DMS153 (cell line): ENCODE data around the gene SLC9A2.
A peak's percentile ranks its signal among the peaks of the same experiment; 100 is the strongest.

ENCODE experiments used
- DNase-seq: peaks from one replicate; lab custom pipeline; 2025; lab: John Stamatoyannopoulos, UW

The SLC9A2 gene

DNA sequence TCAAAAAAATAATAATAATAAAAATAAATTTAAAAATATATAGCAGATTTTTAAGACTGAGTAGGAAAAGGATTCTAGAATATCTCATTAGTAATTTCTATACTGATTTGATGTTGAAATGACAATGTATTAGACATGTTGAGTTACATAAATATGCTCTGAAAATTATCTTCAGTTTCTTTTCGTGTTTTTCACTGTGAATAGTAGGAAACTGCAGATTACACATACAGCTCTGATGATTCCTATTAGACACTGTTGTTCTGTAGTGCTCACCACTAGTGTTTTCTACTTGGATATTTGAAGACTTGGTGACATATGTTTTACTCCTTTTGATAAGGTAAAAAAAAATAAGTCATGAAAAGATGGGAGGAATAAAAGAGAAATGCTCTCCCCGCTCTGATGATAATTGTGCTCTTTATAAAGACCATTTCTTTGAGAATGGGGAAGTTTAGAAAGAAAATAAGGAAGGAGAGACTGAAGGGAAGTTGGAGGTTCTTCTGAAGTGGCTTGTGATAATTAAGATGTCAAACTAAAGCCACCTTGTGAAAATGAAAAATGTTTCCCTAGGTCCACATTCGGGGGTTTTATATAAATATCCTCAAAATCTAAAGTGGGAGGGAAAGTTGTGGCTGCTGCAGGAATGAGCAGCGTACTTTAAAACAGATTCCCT is 52.9 kb downstream of the SLC9A2 start:
- DNase-seq, result no peak

DNA sequence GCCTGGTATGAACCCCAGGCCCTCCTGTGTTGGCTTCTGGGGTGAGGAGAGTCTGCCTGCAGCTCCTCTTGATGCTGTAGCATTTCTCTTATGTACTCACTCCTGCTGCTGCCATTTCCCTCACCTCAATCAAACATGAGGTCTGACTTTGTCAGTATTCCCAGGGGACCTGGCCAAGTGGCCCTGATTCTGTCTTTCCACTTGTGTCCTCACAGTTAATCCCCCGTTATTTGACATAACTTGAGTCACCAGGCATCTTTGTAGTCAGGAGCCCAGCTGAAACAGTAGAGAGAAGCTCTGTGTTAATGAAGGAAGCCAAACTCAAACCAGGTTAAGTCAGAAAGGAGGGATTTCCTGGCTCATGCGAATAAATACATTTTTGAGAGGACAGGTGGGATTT is 55.0 kb downstream of the SLC9A2 start:
- no peak for DNase-seq

DNA sequence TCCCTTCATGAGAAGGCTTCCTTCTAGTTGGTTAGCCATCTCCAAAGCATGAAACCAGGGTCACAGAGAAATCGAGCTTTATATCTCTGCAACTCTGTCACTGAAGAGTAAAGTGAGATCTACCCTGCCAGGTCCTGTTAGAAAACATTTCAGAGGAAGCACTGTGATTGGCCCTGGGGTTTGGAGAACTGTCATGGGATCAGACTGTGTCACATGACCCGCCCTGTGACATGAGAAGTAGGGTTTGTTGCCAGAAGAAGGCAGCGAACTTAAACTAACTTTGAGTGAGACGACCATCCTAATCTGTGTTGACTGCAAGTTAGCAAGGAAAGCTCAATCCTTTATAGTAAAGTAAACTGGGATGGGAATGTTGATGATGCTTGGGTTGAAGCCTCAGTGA is 55.5 kb downstream of the SLC9A2 start:
- no peak for DNase-seq

DNA sequence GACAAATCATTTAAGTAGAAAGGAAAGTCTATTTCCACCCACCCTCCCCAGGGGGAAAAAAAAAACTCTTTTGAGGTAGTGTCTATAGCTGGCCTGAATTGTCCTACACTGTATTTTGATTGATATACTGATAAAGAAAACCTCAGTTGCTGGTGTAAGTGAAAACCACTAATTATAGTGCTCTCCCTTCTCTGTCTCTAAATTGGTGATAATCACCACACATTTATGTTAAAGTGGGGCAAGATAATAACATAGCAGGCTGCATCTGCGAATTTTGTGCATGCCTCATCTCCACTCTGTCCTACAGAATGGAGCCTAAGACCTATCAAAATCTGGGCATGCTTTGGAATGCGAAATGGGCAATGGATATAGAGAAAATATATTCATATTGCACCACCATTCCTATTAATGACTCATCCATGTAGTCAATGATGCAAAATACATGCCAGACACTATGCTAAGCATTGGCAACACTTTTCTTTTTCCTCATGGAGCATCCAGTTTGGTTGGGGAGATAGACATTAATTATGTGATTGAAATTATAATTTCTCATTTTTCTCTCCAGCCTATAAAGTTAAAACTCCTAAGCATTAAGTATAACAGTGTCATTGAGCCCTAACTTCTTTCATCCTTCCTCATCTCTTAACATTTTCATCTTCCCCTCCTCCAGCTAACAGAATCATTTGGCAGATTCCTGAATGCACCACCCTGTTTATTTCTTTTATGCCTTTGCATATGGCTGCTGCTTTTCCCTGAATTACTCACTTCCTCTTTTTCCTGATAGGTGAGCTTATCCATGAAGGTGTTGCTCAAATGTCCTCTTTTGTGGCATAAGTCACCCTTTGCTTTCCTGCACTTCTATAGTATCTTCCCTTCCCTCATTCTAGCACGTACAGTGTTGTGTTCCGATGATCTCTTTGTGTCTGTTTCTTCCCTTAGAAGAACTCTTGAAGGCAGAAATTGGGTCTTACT is 58.2 kb downstream of the SLC9A2 start:
- no peak for DNase-seq

DNA sequence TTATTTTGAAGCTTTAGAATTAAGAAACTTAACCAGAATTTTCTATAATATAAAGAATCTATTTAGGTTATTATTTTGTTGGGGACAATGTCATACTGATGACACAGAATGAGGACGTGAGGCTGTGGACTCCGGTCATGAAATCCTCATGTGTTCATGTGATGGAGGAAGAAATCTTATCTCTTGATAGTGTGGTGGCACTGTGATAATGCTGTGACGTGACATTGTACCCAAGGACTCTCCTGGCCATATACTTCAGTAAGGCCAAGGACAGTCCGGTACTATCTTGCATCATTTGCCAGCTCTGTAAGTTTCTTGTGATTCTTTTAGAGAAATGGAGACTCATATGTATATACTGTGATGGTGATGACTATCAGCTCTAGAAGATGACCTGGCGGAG is 59.1 kb downstream of the SLC9A2 start:
- DNase-seq, result no peak

DNA sequence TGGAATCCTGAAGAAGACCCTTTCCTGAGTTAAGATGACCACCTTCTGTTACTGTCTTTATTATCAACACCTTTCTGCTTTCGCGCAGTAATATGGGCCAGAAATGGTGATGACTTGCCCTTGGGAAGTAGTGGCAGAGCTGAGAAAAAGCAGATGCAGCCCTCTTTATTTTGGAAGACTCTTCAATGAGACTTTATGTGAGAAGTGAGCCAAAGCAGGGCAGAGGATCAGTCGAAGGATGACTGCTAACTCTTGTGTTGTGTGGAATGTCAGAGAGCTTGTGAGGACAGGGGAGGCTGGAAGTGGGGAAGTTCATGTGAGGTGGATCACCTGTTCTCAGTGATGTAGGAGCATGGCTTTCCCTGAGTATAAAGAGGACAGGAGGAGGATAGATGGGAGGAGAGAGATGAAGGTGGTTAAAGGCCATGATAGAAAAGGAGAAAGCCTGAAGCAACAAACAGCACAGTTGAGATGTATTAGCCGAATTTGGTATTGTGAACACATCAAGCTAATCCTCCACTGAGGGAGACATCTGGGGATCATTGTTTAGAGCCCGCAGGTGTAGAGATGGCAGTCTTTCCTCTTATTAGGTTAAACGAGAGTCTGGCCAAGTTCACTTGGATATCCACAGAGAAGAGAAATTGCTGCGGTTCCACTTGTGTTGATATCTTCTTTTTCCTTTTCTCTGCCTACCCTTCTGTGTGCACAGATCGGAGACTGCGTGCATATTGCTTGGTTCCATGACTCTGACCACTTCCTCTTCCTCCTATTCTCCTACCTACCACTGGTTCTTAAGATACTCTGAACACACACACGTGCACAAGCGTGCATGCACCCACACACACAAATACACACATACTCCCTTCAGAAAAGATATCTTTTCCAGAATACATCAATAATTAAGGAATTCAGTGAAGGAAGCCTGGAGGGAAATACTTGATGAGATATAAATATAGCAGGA is 67.4 kb downstream of the SLC9A2 start:
- no peak for DNase-seq

DNA sequence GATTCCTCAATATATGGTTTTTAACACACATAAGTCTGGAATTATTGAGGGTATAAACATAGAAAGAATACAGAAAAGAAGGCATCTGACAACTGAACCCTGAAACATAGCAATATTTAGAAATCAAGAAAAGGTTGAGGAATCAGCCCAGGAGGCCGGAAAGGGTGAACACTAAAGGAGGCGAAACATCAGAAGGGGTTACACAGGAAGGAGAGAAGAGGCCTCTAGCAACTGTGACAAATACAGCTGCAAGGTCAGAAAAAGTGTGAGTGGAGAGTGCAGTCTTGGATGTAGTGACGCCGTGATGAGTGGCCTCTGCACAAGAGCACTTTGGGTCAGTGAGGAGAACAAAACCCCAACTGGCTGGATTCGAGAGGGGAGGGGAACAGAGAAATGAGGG is 70.7 kb downstream of the SLC9A2 start:
- no peak for DNase-seq

DNA sequence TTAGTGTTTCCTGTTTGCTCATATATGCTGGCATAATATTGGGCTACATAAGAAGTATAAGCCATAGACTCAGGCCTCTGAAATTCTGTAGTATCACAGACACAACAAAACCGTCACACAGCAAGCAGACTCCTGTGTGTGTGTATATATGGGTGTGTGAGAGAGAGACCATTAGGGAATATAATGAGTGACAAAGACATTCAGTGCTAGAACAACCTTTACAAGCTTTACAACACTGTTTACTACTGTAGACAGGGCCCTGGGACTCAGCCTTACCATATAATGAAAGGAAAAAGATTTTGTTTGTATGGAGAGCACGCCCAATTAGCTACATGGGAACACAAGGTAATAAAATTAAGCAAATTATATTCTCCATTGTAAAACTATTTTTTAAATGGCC is 77.1 kb downstream of the SLC9A2 start:
- DNase-seq, result no peak

DNA sequence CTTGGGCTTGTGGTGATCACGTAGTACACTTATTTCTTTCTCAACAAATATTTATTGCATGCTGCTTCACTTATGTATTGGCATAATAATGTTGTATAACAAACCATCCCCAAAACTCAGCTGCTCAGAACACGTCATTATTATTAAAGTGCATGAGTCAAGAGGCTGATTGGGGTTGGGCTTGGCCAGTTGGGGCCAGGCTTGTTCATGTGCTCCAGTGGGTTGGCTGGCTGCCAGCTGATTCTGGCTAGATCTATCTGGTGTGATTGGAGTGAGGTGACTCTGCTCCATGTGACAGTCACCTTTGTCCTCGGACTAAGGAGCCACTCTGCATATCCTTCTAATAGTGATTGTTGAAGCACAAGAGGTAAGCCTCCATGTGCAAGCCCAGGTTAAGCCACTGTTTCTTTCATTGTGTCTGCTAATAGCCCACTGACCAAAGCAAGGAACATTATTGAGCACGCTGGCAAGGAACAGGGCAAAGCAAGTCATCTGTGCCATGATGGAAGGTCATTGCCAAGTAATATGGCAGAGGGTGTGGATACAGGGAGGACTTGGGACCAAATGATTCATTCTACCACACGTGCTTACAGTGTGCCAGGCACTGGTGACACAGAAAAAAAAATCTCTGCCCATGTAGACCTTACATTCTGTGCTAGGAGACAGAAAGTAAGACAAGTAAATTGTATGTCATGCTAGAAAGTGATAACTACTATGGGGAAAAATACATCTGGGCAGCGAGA is 79.2 kb downstream of the SLC9A2 start:
- peak; percentile 65 for DNase-seq

DNA sequence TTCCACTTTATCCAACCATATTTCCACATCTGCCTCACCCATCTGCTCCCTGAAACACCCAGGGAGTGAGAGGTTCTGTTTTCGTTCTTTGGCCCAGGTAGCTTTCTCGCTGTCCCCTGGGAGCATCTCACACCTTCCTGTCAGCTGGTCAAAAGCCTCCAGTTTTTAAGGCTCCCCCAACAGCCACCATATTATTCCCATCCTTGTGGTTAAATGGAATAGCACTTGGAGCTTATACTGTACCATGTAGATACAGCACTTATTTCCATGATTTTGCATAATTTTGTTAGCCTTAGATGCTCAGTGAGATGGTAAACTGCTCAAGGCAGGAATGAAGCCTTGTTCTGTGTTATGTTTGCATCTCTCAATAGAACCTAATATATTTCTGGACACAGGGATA is 84.0 kb downstream of the SLC9A2 start:
- no peak for DNase-seq

DNA sequence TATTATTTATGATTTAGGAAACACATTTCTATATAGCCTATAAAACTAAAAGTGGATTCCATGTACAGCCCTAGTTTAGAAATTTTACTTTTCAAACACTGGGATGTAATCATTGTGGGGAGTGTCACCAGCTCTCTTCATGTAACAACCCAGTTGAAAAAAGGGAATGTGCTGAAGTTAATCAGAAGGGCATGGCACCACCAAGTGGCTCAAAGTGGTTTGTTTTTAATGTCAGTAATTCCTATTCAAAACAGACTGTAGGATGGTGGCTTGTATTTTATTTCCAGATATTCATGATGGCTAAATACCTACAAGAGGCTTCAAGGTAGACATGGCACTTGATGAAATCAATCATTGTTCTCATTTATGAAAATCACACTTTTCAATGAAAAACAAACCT is 84.4 kb downstream of the SLC9A2 start:
- peak; percentile 51 for DNase-seq

DNA sequence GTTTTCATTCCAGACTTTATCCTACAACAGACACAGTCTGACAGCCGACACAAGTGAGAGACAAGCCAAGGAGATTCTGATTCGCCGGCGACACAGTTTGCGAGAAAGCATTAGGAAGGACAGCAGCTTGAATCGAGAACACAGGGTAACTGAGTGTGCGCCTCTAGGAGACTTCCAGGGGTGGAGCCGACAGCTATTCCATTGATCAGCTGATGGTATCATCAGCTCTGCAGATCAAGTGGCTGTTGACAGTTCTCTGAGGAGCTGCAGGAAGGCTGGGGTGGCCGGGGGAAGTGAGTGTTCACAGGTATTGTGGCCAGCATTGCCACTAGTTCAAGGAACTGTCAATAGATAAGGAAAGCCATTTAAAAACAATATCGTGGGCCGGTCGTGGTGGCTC is 85.2 kb downstream of the SLC9A2 start:
- DNase-seq, result no peak

DNA sequence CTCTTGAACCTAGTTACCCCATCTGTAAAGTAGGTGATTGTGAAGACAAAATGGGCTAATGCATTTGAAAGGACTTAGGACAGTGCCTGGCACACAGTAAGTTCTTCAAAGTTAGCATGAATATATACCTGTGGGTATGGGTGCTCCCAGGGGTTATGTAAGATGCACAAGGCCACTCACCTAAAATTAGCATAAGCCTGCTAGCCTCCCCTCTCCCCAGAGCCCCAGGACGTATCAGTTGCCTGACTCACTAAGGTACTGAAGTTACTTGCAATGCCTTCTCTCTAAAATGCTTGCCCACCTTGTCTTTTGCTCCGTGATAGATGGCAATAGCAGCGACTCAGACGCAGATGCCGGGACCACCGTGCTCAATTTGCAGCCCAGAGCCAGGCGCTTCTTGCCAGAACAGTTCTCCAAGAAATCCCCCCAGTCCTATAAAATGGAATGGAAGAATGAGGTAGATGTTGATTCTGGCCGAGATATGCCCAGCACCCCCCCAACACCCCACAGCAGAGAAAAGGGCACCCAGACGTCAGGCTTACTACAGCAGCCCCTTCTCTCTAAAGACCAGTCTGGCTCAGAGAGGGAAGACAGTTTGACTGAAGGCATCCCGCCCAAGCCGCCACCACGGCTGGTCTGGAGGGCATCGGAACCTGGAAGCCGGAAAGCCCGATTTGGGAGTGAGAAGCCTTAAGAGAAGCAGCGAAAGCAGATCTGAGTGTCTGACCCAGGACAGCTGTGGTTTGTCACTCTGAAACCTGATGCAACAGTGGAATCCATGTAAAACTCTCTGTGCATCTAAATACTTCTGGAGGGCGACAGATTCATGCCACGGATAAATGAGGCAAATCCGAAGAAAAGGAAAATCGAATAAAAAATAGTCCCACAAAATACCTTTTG is 88.7 kb downstream of the SLC9A2 start:
- no peak for DNase-seq

DNA sequence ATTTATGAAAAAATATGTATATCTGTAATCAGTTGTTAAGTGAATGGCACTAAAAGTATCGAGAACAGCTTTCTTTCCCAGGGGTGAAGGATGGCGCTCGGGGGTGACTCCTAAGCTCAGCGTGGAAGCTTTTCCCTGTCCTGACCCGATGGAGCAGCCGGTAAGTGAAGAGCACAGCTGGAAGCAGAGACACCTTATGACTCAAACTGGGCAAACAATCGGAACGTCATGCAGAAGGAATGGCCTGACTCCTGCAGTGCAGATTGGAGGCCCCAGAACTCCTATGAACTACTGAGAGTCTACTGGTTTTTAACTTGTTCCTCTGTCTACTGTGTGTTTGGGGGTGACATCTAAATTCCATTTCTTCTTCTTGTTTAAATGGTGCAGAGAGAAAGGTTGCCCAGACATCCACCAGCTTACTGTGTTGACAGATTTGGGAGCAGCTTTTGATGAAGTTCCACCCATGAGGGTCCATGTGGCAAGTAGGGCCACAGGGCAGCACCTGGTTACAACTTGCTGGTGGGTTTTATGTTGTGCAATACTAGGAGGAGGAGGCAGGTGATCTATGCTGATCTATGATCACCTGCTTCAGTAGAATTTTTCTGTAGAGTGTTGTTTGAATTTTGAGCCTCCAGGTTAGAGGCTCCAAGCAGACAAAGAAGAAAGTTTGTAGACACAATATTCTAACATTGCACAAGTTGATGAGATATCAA is 89.7 kb downstream of the SLC9A2 start:
- no peak for DNase-seq

DNA sequence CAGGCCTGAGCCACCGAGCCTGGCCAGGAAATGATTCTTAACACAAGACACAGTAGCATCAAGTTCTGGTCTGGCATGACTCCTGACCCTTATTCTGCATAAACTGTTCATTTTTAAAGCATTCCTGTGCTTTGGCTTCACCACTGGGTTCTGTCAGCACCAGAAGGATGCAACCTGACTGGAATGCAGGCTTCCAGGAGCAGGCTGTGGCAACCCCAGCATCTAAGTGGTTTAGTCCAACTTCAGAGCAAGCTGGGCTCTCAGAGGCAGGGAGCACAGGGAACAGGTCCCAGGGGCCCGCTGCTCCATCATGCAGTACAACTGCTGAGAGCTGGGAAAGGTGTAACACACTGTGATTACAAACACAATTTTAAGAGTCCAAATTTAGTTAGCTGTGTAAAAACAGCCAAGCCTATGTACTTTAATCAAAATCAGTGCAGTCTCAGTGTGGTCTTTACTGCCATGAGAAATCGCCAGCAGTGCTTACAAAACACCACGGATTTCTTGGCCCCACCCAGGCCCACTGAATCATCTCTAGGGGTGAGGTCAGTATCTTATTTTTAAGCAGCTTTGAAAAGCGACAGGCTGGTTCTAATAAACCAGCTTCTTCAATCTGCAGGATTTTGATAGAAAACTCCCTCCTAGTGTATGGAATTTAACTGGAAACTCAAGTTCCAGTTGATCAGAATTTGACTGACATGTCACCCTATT is 98.1 kb downstream of the SLC9A2 start:
- DNase-seq, result no peak

DNA sequence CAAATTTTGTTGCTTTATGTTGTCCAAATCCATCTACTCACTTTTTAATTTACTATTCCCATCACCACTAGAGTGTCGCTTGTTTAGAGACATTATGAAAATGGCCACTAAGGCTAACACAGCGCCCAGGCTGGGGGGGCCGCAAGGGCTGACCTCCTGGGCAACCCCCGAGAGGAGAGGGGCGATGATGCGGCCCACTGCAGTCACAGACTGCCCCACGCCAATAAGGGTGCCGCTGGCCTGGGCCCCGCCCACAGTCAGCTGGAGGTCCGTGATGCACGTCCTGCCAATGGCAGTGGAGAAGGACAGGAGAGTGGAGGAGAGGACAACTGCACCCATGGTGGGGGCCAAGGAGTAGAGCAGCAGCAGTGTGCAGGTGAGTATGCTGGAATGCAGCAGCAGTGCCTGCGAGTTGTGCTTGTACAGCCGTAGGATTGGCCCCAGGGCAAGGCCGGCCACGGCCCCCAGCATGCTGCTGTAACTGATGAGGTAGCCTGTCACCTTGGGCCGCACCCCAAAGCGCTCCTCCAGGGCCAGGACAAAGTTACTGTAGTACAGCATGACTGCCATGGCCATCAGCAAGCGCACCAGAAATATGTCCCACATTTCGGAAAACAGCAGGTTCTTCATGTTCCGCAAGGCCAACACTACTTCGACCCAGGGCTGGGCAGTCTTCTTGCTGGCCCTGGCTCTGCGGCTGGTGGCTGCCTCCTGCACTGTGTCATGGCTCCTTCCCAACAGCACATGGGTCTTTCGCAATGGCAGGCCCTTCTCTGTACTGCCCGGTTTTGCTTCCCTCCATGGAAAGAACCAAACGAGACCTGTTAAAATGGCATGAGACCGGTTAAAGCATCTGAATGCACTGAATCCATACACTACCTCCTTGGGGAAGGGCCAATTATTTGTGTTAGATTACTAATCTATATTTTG is 99.3 kb downstream of the SLC9A2 start:
- DNase-seq, result no peak

DNA sequence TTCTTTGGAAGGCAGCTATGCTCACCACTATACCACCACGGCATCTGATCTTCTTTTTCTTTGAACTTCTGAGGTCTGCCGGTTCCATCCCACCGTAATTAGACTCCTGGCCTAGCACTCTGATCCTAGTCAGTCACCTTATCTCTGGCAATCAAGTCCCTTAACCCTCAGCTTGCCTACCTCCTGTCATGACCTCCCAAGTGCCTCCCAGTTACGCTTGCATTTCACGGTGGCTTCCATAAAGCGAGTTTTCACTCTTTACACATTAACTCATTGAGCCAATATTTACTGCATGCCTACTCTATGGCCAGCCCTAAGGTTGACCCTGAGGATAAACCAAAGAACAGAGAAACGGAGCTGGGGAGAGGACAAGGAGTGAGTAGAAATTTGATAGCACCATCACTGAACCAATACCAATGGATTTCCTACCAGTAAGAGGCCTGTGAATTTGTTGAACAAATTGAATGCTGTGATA is 104.7 kb downstream of the SLC9A2 start:
- no peak for DNase-seq

DNA sequence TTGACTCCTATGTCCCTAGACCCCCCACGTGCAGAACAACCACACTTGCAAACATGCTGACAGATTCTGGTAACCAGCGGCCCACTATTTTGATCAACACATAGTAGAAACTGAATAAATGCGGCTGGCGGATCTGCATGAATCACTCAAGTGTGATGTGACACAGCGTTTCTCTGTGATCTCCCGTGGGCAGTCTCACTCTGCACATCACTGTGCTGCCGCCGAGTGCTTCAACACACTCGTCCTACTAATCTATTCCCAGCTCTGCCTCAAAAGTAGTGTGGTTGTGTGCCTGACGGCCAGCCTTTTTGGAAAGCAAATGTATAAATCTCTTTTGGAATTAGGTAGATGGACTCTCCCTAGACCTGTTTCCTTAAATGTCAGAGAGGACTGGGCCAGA is 105.2 kb downstream of the SLC9A2 start:
- DNase-seq, result no peak
